GM12873 (cell line): ENCODE results near the gene CCDC70.

Source experiments
- TF ChIP-seq, protein P1 (sequence below): IDR thresholded peaks from 2 replicates; pipeline ENCODE4 v1.5.1; 2012; ENCODE audit warnings: low read depth, mild to moderate bottlenecking, moderate library complexity, low read length, control low read depth; ENCODE audit not compliant: insufficient read depth; ENCODE audit errors: missing control alignments

Gene CCDC70

DNA sequence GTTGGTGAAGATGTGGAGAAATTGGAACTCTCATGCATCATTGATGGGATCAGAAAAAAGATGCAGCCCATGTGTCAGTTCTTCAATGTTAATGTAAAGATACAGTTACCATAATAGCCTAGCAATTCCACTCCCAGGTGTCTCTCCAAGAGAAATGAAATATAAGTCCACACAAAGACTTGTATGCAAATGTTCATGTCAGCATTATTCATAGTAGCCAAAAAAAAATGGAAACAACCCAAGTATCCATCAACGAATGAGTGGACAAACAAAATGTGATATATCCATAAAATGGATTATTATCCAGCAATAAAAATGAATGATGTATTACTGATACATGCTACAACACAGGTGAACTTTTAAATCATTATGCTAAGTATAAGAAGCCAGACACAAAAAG is 38.7 kb downstream of the CCDC70 start:
- TF ChIP-seq, protein P1, sequence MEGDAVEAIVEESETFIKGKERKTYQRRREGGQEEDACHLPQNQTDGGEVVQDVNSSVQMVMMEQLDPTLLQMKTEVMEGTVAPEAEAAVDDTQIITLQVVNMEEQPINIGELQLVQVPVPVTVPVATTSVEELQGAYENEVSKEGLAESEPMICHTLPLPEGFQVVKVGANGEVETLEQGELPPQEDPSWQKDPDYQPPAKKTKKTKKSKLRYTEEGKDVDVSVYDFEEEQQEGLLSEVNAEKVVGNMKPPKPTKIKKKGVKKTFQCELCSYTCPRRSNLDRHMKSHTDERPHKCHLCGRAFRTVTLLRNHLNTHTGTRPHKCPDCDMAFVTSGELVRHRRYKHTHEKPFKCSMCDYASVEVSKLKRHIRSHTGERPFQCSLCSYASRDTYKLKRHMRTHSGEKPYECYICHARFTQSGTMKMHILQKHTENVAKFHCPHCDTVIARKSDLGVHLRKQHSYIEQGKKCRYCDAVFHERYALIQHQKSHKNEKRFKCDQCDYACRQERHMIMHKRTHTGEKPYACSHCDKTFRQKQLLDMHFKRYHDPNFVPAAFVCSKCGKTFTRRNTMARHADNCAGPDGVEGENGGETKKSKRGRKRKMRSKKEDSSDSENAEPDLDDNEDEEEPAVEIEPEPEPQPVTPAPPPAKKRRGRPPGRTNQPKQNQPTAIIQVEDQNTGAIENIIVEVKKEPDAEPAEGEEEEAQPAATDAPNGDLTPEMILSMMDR: no peak

DNA sequence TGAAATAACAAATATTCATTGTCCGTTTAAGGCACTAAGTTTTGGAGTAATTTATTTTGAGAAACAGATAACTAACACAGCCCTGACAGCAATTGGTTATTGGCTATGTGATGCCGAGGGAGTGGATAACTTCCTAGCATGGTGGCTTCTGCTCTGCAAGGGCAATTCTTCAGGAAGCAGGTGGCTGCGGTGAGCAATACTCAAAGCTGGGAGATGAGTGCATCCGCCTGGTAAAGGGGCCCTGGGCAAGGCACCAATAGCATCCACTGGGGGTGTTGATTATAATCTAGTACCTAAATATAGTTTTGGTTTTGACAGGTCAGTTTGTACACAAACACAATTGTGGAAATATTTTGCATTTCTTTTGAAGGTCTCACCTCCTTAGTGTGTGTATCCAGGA is 41.0 kb downstream of the CCDC70 start:
- TF ChIP-seq, protein P1: no peak

DNA sequence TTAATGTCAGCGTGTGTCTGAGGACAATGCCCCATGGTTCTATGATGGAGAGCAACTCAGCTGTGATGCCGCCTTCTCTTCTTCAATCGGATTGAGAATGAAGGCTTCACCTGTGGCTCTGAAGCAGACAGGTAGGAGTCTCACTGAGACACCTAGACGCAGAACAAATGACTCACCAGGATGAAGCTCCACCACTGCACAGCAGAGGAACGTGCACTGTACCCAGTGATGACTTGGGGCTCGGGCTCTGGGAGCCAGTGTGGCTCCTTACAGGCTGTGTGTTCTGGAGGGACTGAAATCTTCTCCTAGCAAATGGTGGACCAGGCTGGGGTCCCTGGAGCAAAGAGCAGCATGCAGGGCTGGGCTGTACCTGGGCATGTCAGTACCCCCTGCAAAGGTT is 44.0 kb downstream of the CCDC70 start:
- TF ChIP-seq, protein P1: no peak

DNA sequence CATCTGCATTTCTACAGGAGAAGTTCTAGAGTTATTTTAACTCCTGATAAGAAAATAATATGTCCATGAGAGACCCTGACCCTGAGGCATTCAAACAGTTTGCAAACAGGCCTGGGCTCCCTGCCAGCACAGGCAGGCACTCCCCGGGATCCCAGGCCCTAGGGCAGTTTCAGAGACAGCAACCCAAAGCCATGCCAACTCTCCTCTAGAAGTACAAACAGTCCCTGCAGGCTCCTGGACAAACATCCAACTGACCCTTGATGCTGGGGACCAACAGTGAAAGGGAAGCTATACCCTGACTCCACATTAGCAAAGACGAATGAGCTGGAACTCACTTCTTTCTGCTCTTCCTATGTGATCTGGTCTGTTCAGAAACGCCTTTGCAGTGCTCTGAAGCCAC is 44.8 kb downstream of the CCDC70 start:
- TF ChIP-seq, protein P1: no peak

DNA sequence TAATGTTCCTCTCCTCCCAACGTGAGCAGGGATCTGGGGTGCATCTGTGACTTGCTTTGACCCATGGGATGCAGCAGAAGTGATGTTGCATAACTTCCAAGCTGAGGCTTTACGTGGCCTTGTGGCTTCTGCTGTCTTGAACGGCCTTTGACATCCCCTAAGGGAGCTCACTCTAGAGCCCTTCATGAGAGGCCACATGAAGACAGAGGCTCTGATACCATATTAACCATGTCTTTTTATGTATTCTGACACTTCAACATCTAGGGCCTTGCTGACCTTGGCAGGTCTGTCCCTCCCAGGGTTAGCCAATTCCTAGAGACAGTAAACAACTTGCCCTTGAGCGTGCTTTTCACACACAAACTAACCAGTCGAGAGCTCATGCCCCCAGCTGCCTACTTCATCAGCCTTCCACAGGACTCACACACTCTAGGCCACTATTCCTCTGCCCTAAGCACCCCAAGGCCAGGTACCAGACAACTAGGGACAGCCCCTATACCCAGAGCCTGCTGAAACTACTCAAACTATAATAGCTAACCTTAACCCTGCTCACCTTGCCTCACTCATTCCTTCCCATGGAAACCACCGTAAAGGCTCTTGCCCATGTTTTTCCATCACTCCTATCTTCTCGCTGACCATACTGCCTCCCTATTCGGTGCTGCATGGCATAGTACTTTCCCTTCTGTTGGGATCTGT is 45.4 kb downstream of the CCDC70 start:
- TF ChIP-seq, protein P1: no peak

DNA sequence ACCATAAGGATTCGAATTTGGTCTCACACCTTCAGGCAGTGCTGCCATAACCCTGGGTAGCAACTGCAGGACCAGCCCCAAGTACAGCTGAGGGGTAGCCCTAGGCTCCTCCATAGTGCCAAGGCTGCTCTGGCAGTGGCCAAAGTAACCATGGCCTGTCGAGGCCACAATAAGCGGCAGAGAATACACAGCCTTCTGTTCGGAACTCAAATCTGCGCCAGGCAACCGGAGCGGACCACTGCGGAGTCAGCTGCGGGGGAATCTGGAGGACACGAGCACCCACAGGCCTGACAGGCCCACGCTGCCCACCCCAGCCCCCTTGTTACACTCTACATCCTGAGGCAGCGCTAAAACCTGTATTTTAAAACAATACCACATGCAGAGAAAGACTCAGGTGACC is 48.7 kb downstream of the CCDC70 start:
- TF ChIP-seq, protein P1: no peak

DNA sequence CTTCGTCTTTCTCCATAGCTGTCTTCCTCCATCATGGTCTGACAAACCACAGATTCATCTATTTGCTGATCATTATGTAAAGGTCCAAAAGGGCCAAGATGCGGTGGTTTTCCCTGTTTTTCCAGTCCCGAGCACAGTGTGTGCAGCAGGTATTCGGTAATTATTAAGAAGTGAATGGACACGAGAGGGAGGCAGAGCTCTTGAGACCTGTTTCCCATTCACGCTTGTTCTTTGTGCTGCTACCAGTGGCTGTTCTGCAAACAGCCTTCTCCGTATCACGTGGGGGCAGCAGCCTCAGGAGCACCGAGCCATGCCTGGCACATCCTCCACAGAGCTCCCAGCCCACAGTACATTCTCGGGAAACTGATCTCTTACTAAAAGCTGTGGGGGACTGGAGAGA is 50.3 kb downstream of the CCDC70 start:
- TF ChIP-seq, protein P1: no peak
